ENCODE measurements around the gene SPOCK3. TPM values are rescaled to one million over a fixed set of nuclear protein-coding genes. Genes with fewer than 3 reads are reported as not detected.

The SPOCK3 gene
- total RNA-seq, 1 experiment from 2014 or later = 1.4 TPM

DNA sequence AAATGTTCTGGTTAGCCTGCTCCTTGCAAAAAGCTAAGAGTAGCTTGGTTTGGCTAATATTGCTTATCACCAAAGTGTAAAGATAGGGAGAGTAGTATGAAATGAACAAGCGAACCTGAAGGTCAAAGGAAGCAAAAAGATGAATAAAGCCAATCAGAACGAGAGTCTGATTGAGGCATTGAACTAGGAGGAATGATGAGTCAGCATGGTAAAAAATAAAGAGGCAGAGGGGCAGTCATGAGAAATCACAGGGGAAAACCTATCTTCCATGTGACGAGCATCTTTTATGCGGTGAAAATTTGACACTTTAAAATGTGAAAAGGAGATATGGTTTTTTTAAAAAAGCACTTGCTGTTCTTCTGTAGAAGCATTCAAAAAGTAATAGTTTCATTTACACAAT lies 533.7 kb downstream of the SPOCK3 start:
- Histone ChIP-seq H3K9me3 (ENCODE audit: control insufficient read depth, insufficient read depth, low read depth, low read length) (no peaks in the 10 kb centered on the region), H3K27me3 (ENCODE audit: control insufficient read depth, insufficient read depth, low read length) (no peaks in the 10 kb centered on the region), H3K4me1 (ENCODE audit: control insufficient read depth, insufficient read depth, low read length) (no peaks in the 10 kb centered on the region), H3K4me3 (ENCODE audit: low read depth in 2 of 2, low read length in 2 of 2) (no peak overlapping the region), H3K36me3 (ENCODE audit: control insufficient read depth, insufficient read depth, low read length) (no peaks in the 10 kb centered on the region), H3K27ac (ENCODE audit: low read length) (no peak overlapping the region)
- in situ Hi-C loops (cut with HindIII; ENCODE audit: low pct_unique_long_range_greater_than_20kb, low sequenced_read_pairs) = no loop called here
- no peak for ATAC-seq
- TF ChIP-seq CTCF (IDR thresholded peaks at IDR 0.05) (no peak), SIN3A (IDR thresholded peaks at IDR 0.05; ENCODE audit: borderline replicate concordance, insufficient read depth, low read depth, low read length) (no peak), POLR2AphosphoS5 (IDR thresholded peaks at IDR 0.05; ENCODE audit: low read depth, low read length) (no peak), TCF7L2 (IDR thresholded peaks at IDR 0.05; ENCODE audit: low read depth, low read length) (no peak)
- TF ChIP-seq, protein P1, sequence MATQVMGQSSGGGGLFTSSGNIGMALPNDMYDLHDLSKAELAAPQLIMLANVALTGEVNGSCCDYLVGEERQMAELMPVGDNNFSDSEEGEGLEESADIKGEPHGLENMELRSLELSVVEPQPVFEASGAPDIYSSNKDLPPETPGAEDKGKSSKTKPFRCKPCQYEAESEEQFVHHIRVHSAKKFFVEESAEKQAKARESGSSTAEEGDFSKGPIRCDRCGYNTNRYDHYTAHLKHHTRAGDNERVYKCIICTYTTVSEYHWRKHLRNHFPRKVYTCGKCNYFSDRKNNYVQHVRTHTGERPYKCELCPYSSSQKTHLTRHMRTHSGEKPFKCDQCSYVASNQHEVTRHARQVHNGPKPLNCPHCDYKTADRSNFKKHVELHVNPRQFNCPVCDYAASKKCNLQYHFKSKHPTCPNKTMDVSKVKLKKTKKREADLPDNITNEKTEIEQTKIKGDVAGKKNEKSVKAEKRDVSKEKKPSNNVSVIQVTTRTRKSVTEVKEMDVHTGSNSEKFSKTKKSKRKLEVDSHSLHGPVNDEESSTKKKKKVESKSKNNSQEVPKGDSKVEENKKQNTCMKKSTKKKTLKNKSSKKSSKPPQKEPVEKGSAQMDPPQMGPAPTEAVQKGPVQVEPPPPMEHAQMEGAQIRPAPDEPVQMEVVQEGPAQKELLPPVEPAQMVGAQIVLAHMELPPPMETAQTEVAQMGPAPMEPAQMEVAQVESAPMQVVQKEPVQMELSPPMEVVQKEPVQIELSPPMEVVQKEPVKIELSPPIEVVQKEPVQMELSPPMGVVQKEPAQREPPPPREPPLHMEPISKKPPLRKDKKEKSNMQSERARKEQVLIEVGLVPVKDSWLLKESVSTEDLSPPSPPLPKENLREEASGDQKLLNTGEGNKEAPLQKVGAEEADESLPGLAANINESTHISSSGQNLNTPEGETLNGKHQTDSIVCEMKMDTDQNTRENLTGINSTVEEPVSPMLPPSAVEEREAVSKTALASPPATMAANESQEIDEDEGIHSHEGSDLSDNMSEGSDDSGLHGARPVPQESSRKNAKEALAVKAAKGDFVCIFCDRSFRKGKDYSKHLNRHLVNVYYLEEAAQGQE (IDR thresholded peaks at IDR 0.05; ENCODE audit: insufficient read depth in 1 of 2, low read depth in 2 of 2, low read length in 1 of 2) = no peak
- intact Hi-C loops (cut with micrococcal nuclease; ENCODE audit: unreplicated experiment) = no loop called here
- CTCF ChIA-PET = no interaction called here
- BruUV-seq (replicated peaks) = no TSS peak
- no peak for DNase-seq (ENCODE audit: low read depth, low spot score)
- POLR2A ChIA-PET = no interaction called here

DNA sequence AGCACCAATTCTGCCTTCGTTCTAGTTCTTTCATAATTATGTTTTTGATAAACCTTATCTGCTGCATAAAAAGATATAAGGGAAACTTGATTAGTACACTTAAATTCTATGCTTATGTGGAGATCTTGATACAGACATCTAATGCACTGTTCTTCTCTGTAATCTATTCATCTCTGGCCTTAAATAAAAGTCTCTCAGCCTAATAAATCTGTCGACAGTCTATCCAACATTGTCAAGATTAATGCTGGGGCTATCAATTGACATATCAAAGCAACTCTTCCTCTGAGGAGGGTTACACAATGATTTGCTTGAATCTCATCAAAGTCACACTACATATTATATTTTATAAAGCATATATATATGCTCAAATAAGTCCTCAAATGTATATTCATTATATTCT lies 545.5 kb downstream of the SPOCK3 start:
- in situ Hi-C loops (cut with HindIII; ENCODE audit: low pct_unique_long_range_greater_than_20kb, low sequenced_read_pairs) (no loop called here), intact Hi-C loops (cut with micrococcal nuclease; ENCODE audit: unreplicated experiment) (no loop called here)
- POLR2A ChIA-PET = no interaction called here
- no peaks in the 10 kb centered on the region for H3K27me3 ChIP-seq (ENCODE audit: control insufficient read depth, insufficient read depth, low read length)
- no peak overlapping the region for H3K4me3 ChIP-seq (ENCODE audit: low read depth in 2 of 2, low read length in 2 of 2)
- no TSS peak for BruUV-seq (replicated peaks)
- H3K36me3 ChIP-seq (ENCODE audit: control insufficient read depth, insufficient read depth, low read length) = no peaks in the 10 kb centered on the region
- DNase-seq (ENCODE audit: low read depth, low spot score) (no peak), ATAC-seq (no peak)
- TF ChIP-seq TCF7L2 (IDR thresholded peaks at IDR 0.05; ENCODE audit: low read depth, low read length) (no peak), POLR2AphosphoS5 (IDR thresholded peaks at IDR 0.05; ENCODE audit: low read depth, low read length) (no peak), CTCF (IDR thresholded peaks at IDR 0.05) (no peak), SIN3A (IDR thresholded peaks at IDR 0.05; ENCODE audit: borderline replicate concordance, insufficient read depth, low read depth, low read length) (no peak)
- TF ChIP-seq, protein P1 (IDR thresholded peaks at IDR 0.05; ENCODE audit: insufficient read depth in 1 of 2, low read depth in 2 of 2, low read length in 1 of 2) = no peak
- CTCF ChIA-PET = no interaction called here
- H3K27ac ChIP-seq (ENCODE audit: low read length) = no peak overlapping the region
- H3K9me3 ChIP-seq (ENCODE audit: control insufficient read depth, insufficient read depth, low read depth, low read length) = no peaks in the 10 kb centered on the region
- H3K4me1 ChIP-seq (ENCODE audit: control insufficient read depth, insufficient read depth, low read length) = no peaks in the 10 kb centered on the region

Data from Panc1 (cell line).